Choroid plexus epithelial cell (primary cell): ENCODE measurements around the gene GLRX5.
A peak's percentile ranks its signal among the peaks of the same experiment; 100 is the strongest.

ENCODE experiments used
- DNase-seq: peaks from one replicate; pipeline ENCODE4 v3.0.0-alpha.2; 2010; ENCODE audit warnings: low read depth
- H3K4me3 ChIP-seq: 2 replicates; pipeline ENCODE4 v1.5.1; 2011; ENCODE audit warnings: low read depth, mild to moderate bottlenecking, control low read depth, low read length, moderate library complexity
- CTCF ChIP-seq: conservative IDR thresholded peaks from 2 replicates; pipeline ENCODE4 v1.5.1; 2011; ENCODE audit warnings: low read depth, mild to moderate bottlenecking, control low read depth, inconsistent platforms, low read length, moderate library complexity

Gene GLRX5

GRCh38 chr14:95519699-95520098 lies 15.2 kb upstream of the GLRX5 start:
- no peak for TF ChIP-seq CTCF
- peak; percentile 79 for DNase-seq
- H3K4me3 ChIP-seq, result no peak overlapping the region

GRCh38 chr14:95520346-95520745 lies 14.5 kb upstream of the GLRX5 start:
- DNase-seq, result no peak
- H3K4me3 ChIP-seq, result no peak overlapping the region
- TF ChIP-seq CTCF, result no peak

- no peak for TF ChIP-seq CTCF
- DNase-seq, result no peak
- H3K4me3 ChIP-seq, result no peak overlapping the region
These were observed 13.8 kb upstream of the GLRX5 start for GRCh38 chr14:95521001-95521400.

- no peak for DNase-seq
- H3K4me3 ChIP-seq, result no peak overlapping the region
- TF ChIP-seq CTCF, result no peak
These were observed 12.7 kb upstream of the GLRX5 start for GRCh38 chr14:95522116-95522515.

- no peak overlapping the region for H3K4me3 ChIP-seq
- TF ChIP-seq CTCF, result no peak
- DNase-seq, result no peak
These were observed 12.3 kb upstream of the GLRX5 start for GRCh38 chr14:95522556-95522955.

GRCh38 chr14:95523051-95523814 lies 11.6 kb upstream of the GLRX5 start:
- DNase-seq, result peak; percentile 81
- peak overlapping the region; percentile 38 for H3K4me3 ChIP-seq
- TF ChIP-seq CTCF, result no peak

- peak; percentile 16 for TF ChIP-seq CTCF
These were observed 10.9 kb upstream of the GLRX5 start for GRCh38 chr14:95523815-95524448.

More at GRCh38 chr14:95523815-95524448, 10.9 kb upstream of the GLRX5 start:
- H3K4me3 ChIP-seq, result peak overlapping the region; percentile 38
- peak; percentile 88 for DNase-seq
